Prostate gland (tissue), 2 donors: Measurements from ENCODE around the gene LUC7L.
"Not testable (repeated sequence)": the region's sequence is repeated elsewhere in the genome, so short reads cannot be mapped to it uniquely, and the experiment has no call there.

ENCODE experiments used
- CTCF ChIP-seq, 4 experiments: fragments of 200-600 bp in 2 of 4; fragments of 450-650 bp in 2 of 4; sonication (generic) in 2 of 4; IDR thresholded peaks; 1 replicate in 3 of 4; 2 replicates in 1 of 4; pipeline ENCODE4 v1.5.1; 2016 to 2019; ENCODE audit warnings: antibody characterized with exemption in 4 of 4, mild to moderate bottlenecking in 2 of 4, moderate library complexity in 2 of 4
- POLR2A ChIP-seq: fragments of 450-650 bp; IDR thresholded peaks from one replicate; pipeline ENCODE4 v1.6.1; 2016; ENCODE audit warnings: antibody characterized with exemption, mild to moderate bottlenecking
- POLR2AphosphoS5 ChIP-seq: sonication (generic); formaldehyde crosslinking; IDR thresholded peaks from one replicate; pipeline ENCODE4 v1.6.1; 2017; ENCODE audit warnings: antibody characterized with exemption

- TF ChIP-seq POLR2AphosphoS5; CTCF (IDR thresholded peaks at IDR 0.05); POLR2A: not testable (repeated sequence)
Observed at GRCh38 chr16:209359-209758, 19.9 kb downstream of the LUC7L start.
